ENCODE results near the gene TNFSF11.

Gene TNFSF11

GRCh38 chr13:42575938-42576337 lies 2.0 kb downstream of the TNFSF11 start:
- no peak for TF ChIP-seq POLR2A (IDR thresholded peaks at IDR 0.05; ENCODE audit: low read depth, low read length)
- FAIRE-seq (no peak), DNase-seq (ENCODE audit: insufficient read length, low spot score) (no peak)

- no peak for FAIRE-seq
Measured at GRCh38 chr13:42577538-42577937, 3.6 kb downstream of the TNFSF11 start.

GRCh38 chr13:42580644-42581043 lies 6.7 kb downstream of the TNFSF11 start:
- DNase-seq (ENCODE audit: insufficient read length, low spot score) (no peak), FAIRE-seq (no peak)
- no peak for TF ChIP-seq POLR2A (IDR thresholded peaks at IDR 0.05; ENCODE audit: low read depth, low read length)

More at GRCh38 chr13:42577538-42577937, 3.6 kb downstream of the TNFSF11 start:
- TF ChIP-seq POLR2A (IDR thresholded peaks at IDR 0.05; ENCODE audit: low read depth, low read length), result no peak
- DNase-seq (ENCODE audit: insufficient read length, low spot score), result no peak

GRCh38 chr13:42581427-42581826 lies 7.5 kb downstream of the TNFSF11 start:
- FAIRE-seq, result no peak
- no peak for DNase-seq (ENCODE audit: insufficient read length, low spot score)
- TF ChIP-seq POLR2A (IDR thresholded peaks at IDR 0.05; ENCODE audit: low read depth, low read length), result no peak

GRCh38 chr13:42591602-42592001 lies 17.6 kb downstream of the TNFSF11 start:
- TF ChIP-seq POLR2A (IDR thresholded peaks at IDR 0.05; ENCODE audit: low read depth, low read length), result no peak
- no peak for FAIRE-seq
- no peak for DNase-seq (ENCODE audit: insufficient read length, low spot score)

GRCh38 chr13:42592915-42593900 lies 19.3 kb downstream of the TNFSF11 start:
- FAIRE-seq, result no peak
- no peak for DNase-seq (ENCODE audit: insufficient read length, low spot score)
- no peak for TF ChIP-seq POLR2A (IDR thresholded peaks at IDR 0.05; ENCODE audit: low read depth, low read length)

- TF ChIP-seq POLR2A (IDR thresholded peaks at IDR 0.05; ENCODE audit: low read depth, low read length), result no peak
- peak; percentile 24 for DNase-seq (ENCODE audit: insufficient read length, low spot score)
- FAIRE-seq, result no peak
Measured at GRCh38 chr13:42594481-42595252, 20.7 kb downstream of the TNFSF11 start.

- no peak for TF ChIP-seq POLR2A (IDR thresholded peaks at IDR 0.05; ENCODE audit: low read depth, low read length)
- no peak for DNase-seq (ENCODE audit: insufficient read length, low spot score)
- FAIRE-seq, result no peak
Measured at GRCh38 chr13:42595253-42595571, 21.3 kb downstream of the TNFSF11 start.

- DNase-seq (ENCODE audit: insufficient read length, low spot score) (no peak), FAIRE-seq (no peak)
- no peak for TF ChIP-seq POLR2A (IDR thresholded peaks at IDR 0.05; ENCODE audit: low read depth, low read length)
Measured at GRCh38 chr13:42597505-42597904, 23.6 kb downstream of the TNFSF11 start.

- FAIRE-seq, result no peak
- no peak for DNase-seq (ENCODE audit: insufficient read length, low spot score)
- TF ChIP-seq POLR2A (IDR thresholded peaks at IDR 0.05; ENCODE audit: low read depth, low read length), result no peak
Measured at GRCh38 chr13:42600943-42601342, 27.0 kb downstream of the TNFSF11 start.

- FAIRE-seq (no peak), DNase-seq (ENCODE audit: insufficient read length, low spot score) (no peak)
- TF ChIP-seq POLR2A (IDR thresholded peaks at IDR 0.05; ENCODE audit: low read depth, low read length), result no peak
Measured at GRCh38 chr13:42602906-42603305, 29.0 kb downstream of the TNFSF11 start.

- no peak for TF ChIP-seq POLR2A (IDR thresholded peaks at IDR 0.05; ENCODE audit: low read depth, low read length)
- DNase-seq (ENCODE audit: insufficient read length, low spot score) (no peak), FAIRE-seq (no peak)
Measured at GRCh38 chr13:42603571-42603970, 29.6 kb downstream of the TNFSF11 start.

GRCh38 chr13:42607546-42607945 lies 33.6 kb downstream of the TNFSF11 start:
- TF ChIP-seq POLR2A (IDR thresholded peaks at IDR 0.05; ENCODE audit: low read depth, low read length), result no peak
- no peak for FAIRE-seq
- DNase-seq (ENCODE audit: insufficient read length, low spot score), result no peak

GRCh38 chr13:42610649-42611048 lies 36.7 kb downstream of the TNFSF11 start:
- DNase-seq (ENCODE audit: insufficient read length, low spot score) (no peak), FAIRE-seq (no peak)
- no peak for TF ChIP-seq POLR2A (IDR thresholded peaks at IDR 0.05; ENCODE audit: low read depth, low read length)

All from H54 (cell line).